Smooth muscle cell (in vitro differentiated cells): ENCODE results near the gene PCCA. TPM values are rescaled to one million over a fixed set of nuclear protein-coding genes. Genes with fewer than 3 reads are reported as not detected.
"Not testable (repeated sequence)": the region's sequence is repeated elsewhere in the genome, so short reads cannot be mapped to it uniquely, and the experiment has no call there.

Source experiments
- DNase-seq: peaks from one replicate; lab custom pipeline; 2025; ENCODE audit not compliant: unreplicated experiment; lab: John Stamatoyannopoulos, UW
- H2AFZ ChIP-seq: fragments of 200-600 bp; sonication (generic); 2 replicates; pipeline ENCODE4 v1.6.0; 2016; ENCODE audit warnings: antibody characterized with exemption, low read depth, mild to moderate bottlenecking
- H3F3A ChIP-seq: fragments of 200-600 bp; sonication (generic); 2 replicates; pipeline ENCODE4 v1.6.0; 2017; ENCODE audit warnings: antibody characterized with exemption, low read depth
- H3K27ac ChIP-seq: fragments of 200-600 bp; sonication (generic); 2 replicates; pipeline ENCODE4 v1.5.1; 2016; ENCODE audit warnings: low read depth, mild to moderate bottlenecking
- H3K27me3 ChIP-seq: fragments of 200-600 bp; sonication (generic); 2 replicates; pipeline ENCODE4 v1.6.1; 2016; ENCODE audit warnings: low read depth, mild to moderate bottlenecking
- H3K36me3 ChIP-seq: fragments of 200-600 bp; sonication (generic); 2 replicates; pipeline ENCODE4 v1.5.1; 2016; ENCODE audit warnings: low read depth
- H3K4me1 ChIP-seq: fragments of 200-600 bp; sonication (generic); 2 replicates; pipeline ENCODE4 v1.5.1; 2016; ENCODE audit warnings: low read depth
- H3K4me2 ChIP-seq: fragments of 200-600 bp; sonication (generic); 2 replicates; pipeline ENCODE4 v1.6.0; 2016; ENCODE audit warnings: mild to moderate bottlenecking
- H3K4me3 ChIP-seq: fragments of 200-600 bp; sonication (generic); 2 replicates; pipeline ENCODE4 v1.5.1; 2016; ENCODE audit warnings: mild to moderate bottlenecking
- H3K79me2 ChIP-seq: fragments of 200-600 bp; sonication (generic); 2 replicates; pipeline ENCODE4 v1.6.0; 2016; ENCODE audit warnings: low read depth, mild to moderate bottlenecking
- H3K9ac ChIP-seq: fragments of 200-600 bp; sonication (generic); 2 replicates; pipeline ENCODE4 v1.6.0; 2016; ENCODE audit warnings: low read depth
- H3K9me3 ChIP-seq: fragments of 200-600 bp; sonication (generic); replicated peaks from 2 replicates; pipeline ENCODE4 v1.5.1; 2016; ENCODE audit warnings: low read depth
- H4K20me1 ChIP-seq: fragments of 200-600 bp; sonication (generic); 2 replicates; pipeline ENCODE4 v1.6.0; 2016; ENCODE audit warnings: low read depth
- WGBS: methylation state at CpG from one replicate; pipeline ENCODE4 v1.1.7; 2016; ENCODE audit warnings: low lambda C conversion rate; 5-methylcytosine and 5-hydroxymethylcytosine counted together
- polyA plus RNA-seq: library from polyadenylated mRNA; unstranded; fragments of >200 nt; fragmentation: Nextera tagmentation; extraction: Ambion mirVana; gene quantifications from 2 replicates; pipeline ENCODE4 v1.2.1, GENCODE V29; 2016
- total RNA-seq: library from RNA; depleted of rRNA; stranded (reverse); fragments of >200 nt; gene quantifications from 2 replicates; pipeline ENCODE4 v1.2.3, GENCODE V29; 2014
- TF ChIP-seq, protein P1 (sequence below): fragments of 200-600 bp; sonication (generic); IDR thresholded peaks from 2 replicates; pipeline ENCODE4 v1.5.1; 2017; ENCODE audit warnings: borderline replicate concordance, mild to moderate bottlenecking, antibody characterized with exemption; ENCODE audit not compliant: insufficient read depth, poor library complexity, severe bottlenecking

PCCA gene
- total and polyA plus RNA-seq, 2 experiments from 2014 or later = 19.6 to 24.7 TPM

GRCh38 chr13:100089465-100090032 lies 656 bp downstream of the PCCA start:
- Histone ChIP-seq H3K27ac (peak overlapping the region; percentile 8), H3K79me2 (peaks cover 49% of the 10 kb centered on the region), H3K36me3 (no peaks in the 10 kb centered on the region), H3K4me2 (peak overlapping the region; percentile 88), H3K9me3 (no peaks in the 10 kb centered on the region), H3F3A (no peaks in the 10 kb centered on the region), H3K4me3 (peak overlapping the region; percentile 82), H2AFZ (peak overlapping the region; percentile 95), H4K20me1 (peaks cover 42% of the 10 kb centered on the region), H3K27me3 (no peaks in the 10 kb centered on the region), H3K9ac (peak overlapping the region; percentile 75), H3K4me1 (peaks cover 9% of the 10 kb centered on the region)
- 3% methylated on average over 13 of the region's 13 CpGs for WGBS
- no peak for DNase-seq
- TF ChIP-seq, protein P1, sequence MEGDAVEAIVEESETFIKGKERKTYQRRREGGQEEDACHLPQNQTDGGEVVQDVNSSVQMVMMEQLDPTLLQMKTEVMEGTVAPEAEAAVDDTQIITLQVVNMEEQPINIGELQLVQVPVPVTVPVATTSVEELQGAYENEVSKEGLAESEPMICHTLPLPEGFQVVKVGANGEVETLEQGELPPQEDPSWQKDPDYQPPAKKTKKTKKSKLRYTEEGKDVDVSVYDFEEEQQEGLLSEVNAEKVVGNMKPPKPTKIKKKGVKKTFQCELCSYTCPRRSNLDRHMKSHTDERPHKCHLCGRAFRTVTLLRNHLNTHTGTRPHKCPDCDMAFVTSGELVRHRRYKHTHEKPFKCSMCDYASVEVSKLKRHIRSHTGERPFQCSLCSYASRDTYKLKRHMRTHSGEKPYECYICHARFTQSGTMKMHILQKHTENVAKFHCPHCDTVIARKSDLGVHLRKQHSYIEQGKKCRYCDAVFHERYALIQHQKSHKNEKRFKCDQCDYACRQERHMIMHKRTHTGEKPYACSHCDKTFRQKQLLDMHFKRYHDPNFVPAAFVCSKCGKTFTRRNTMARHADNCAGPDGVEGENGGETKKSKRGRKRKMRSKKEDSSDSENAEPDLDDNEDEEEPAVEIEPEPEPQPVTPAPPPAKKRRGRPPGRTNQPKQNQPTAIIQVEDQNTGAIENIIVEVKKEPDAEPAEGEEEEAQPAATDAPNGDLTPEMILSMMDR = no peak

DNA sequence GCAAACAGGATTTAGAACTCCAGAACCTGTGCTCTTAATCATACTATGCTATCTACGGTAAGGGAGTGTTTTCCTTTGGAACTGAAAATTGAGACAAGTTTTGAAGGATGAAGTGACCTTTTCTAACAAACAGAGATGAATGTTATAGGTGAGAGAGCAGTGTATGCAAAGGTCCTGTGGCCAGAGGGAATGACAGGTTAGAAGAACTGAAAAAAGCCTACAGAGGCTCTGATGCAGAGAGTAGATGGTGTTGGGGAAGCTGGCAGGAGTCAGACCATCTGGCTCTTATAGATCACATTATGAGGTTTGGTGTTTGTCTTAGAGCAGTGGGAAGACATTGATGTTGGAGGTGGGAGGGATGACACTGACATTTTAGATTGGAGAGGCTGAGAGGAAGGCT lies 2.0 kb downstream of the PCCA start:
- peaks cover 61% of the 10 kb centered on the region for H3K79me2 ChIP-seq
- peaks cover 55% of the 10 kb centered on the region for H4K20me1 ChIP-seq
- WGBS = 100% methylated on average over 1 of the region's 1 CpG
- no peaks in the 10 kb centered on the region for H3K36me3 ChIP-seq
- H3K27me3 ChIP-seq = no peaks in the 10 kb centered on the region
- H3K9me3 ChIP-seq = no peaks in the 10 kb centered on the region
- H3K4me1 ChIP-seq = peaks cover 9% of the 10 kb centered on the region
- no peak overlapping the region for H3K27ac ChIP-seq
- H3K9ac ChIP-seq = no peak overlapping the region
- no peak overlapping the region for H2AFZ ChIP-seq
- TF ChIP-seq, protein P1 = no peak
- no peak overlapping the region for H3K4me3 ChIP-seq
- no peak overlapping the region for H3K4me2 ChIP-seq
- no peaks in the 10 kb centered on the region for H3F3A ChIP-seq
- DNase-seq = no peak

DNA sequence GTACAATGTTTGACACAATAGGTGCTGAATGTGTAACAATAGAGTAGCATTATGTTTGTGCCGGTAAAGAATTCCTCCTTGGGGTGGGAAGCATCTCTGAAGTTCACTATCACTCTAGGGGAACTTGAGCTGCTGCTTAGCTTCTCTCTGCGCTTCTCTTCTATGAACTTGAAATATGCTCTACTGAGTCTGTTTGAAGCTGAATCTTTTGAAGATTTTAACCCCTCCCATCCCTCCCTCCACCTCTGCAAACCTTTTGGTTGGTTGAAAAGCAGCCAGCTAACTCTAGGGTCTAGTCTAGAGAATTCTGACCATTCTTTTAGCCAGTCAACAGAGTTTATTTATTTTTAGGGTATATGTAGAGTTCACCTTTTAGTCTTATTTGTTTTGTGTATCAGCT lies 2.5 kb downstream of the PCCA start:
- Histone ChIP-seq H3K79me2 (peaks cover 67% of the 10 kb centered on the region), H3K4me1 (peaks cover 9% of the 10 kb centered on the region), H3K27me3 (no peaks in the 10 kb centered on the region), H3K9me3 (no peaks in the 10 kb centered on the region), H3K4me2 (no peak overlapping the region), H3K27ac (no peak overlapping the region), H2AFZ (no peak overlapping the region), H3K36me3 (no peaks in the 10 kb centered on the region), H4K20me1 (peaks cover 60% of the 10 kb centered on the region), H3K9ac (no peak overlapping the region), H3K4me3 (no peak overlapping the region), H3F3A (no peaks in the 10 kb centered on the region)
- DNase-seq = no peak
- WGBS = 78% methylated on average over 2 of the region's 2 CpGs
- TF ChIP-seq, protein P1 = no peak

- not testable (repeated sequence) for H3K36me3 ChIP-seq, H3F3A ChIP-seq, H3K9ac ChIP-seq, H3K4me1 ChIP-seq, H3K4me2 ChIP-seq, H3K4me3 ChIP-seq, DNase-seq, H3K27ac ChIP-seq, H3K9me3 ChIP-seq, H3K27me3 ChIP-seq, H2AFZ ChIP-seq
- Histone ChIP-seq H3K79me2 (peaks cover 75% of the 10 kb centered on the region), H4K20me1 (peaks cover 68% of the 10 kb centered on the region)
- WGBS = 100% methylated on average over 2 of the region's 2 CpGs
Observed at GRCh38 chr13:100092273-100092672, 3.4 kb downstream of the PCCA start.
